ENCODE data around the gene GGNBP2.

GRCh38 chr17:36498155-36498554 is 46.6 kb upstream of the GGNBP2 start:
- TF ChIP-seq EZH2 (IDR thresholded peaks at IDR 0.05; ENCODE audit: insufficient read depth, poor library complexity, severe bottlenecking) (no peak), EZH2phosphoT487 (IDR thresholded peaks at IDR 0.05; ENCODE audit: insufficient read depth, low read depth) (no peak)
